PC-3 (cell line): ENCODE data around the gene MATN4.

Source experiments
- EZH2phosphoT487 ChIP-seq: fragments of 300-600 bp; sonication (generic); IDR thresholded peaks from 2 replicates; pipeline ENCODE4 v1.6.1; 2018; ENCODE audit warnings: mild to moderate bottlenecking, antibody characterized with exemption, low read length, borderline replicate concordance
- TF ChIP-seq, protein P1 (sequence below): fragments of 300-600 bp; sonication (generic); conservative IDR thresholded peaks from 2 replicates; pipeline ENCODE4 v1.5.1; 2017; ENCODE audit warnings: antibody characterized with exemption, low read depth, mild to moderate bottlenecking, low read length

DNA sequence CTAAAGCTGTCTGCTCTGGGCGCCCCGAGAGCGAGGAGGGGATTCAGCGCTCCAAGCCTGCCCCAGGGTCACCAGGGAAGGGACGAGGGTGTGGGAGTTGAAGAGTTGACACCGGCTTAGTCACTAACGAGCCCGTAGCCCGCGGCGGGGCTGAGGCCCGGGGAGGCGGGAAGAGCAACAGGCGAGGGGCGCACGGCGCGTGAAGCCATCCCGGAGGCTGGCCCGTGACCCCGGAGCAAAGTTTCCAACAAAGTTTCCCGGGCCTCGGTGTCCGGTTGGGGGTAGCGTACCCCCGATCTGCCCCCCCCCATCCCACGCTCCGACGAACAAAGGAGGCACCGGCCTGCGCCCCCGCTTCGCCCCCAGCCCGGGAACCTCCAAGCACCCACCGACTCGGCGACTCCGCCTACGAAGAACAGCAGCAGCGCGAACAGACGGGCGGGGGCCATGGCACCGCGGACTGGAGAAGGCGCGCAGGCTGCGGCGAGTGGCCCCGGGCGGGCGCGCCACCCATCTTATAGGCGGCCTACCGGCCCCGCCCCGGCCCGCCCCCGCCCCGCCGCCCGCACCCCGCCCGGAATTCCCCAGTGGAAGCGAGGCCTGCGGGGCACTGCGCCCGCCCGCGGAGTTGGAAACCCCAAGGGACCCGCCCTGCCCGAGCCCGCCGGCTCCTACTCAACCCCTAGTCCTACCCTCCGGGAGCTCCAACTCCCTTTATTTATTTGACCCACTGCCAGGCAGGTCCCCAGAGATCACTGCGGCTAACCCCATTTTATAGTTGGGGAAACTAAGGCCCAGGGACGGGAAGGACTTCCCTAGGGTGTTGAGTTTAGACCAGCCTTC is 40.1 kb upstream of the MATN4 start, which contains the start of gene SDC4:
- TF ChIP-seq, protein P1, sequence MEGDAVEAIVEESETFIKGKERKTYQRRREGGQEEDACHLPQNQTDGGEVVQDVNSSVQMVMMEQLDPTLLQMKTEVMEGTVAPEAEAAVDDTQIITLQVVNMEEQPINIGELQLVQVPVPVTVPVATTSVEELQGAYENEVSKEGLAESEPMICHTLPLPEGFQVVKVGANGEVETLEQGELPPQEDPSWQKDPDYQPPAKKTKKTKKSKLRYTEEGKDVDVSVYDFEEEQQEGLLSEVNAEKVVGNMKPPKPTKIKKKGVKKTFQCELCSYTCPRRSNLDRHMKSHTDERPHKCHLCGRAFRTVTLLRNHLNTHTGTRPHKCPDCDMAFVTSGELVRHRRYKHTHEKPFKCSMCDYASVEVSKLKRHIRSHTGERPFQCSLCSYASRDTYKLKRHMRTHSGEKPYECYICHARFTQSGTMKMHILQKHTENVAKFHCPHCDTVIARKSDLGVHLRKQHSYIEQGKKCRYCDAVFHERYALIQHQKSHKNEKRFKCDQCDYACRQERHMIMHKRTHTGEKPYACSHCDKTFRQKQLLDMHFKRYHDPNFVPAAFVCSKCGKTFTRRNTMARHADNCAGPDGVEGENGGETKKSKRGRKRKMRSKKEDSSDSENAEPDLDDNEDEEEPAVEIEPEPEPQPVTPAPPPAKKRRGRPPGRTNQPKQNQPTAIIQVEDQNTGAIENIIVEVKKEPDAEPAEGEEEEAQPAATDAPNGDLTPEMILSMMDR = no peak
- no peak for TF ChIP-seq EZH2phosphoT487
